ENCODE data around the gene STEAP3.

STEAP3 gene

GRCh38 chr2:119223521-119224390 is at the start of gene STEAP3:
Gene STEAP3, plus strand, starts transcription at chr2:119223834. Its CDS starts 7,179 bp downstream, at chr2:119231013.
- DNase-seq, result no peak

- peak; percentile 12 to 59 (median 30) for DNase-seq
Measured at GRCh38 chr2:119174216-119174992, 49.2 kb upstream of the STEAP3 start.

- DNase-seq, result no peak
Measured at GRCh38 chr2:119174993-119175347, 48.7 kb upstream of the STEAP3 start.

GRCh38 chr2:119175517-119175916 is 48.1 kb upstream of the STEAP3 start:
- no peak for DNase-seq

GRCh38 chr2:119177171-119177837 is 46.3 kb upstream of the STEAP3 start:
- DNase-seq, result no peak

GRCh38 chr2:119177838-119178190 is 45.8 kb upstream of the STEAP3 start:
- no peak for DNase-seq

GRCh38 chr2:119178776-119179175 is 44.9 kb upstream of the STEAP3 start:
- DNase-seq, result no peak

GRCh38 chr2:119179202-119179601 is 44.4 kb upstream of the STEAP3 start:
- no peak for DNase-seq

GRCh38 chr2:119179991-119180390 is 43.6 kb upstream of the STEAP3 start:
- DNase-seq, result no peak

GRCh38 chr2:119180892-119181291 is 42.7 kb upstream of the STEAP3 start:
- DNase-seq, result no peak

- DNase-seq, result no peak
Measured at GRCh38 chr2:119181391-119181790, 42.2 kb upstream of the STEAP3 start.

- DNase-seq, result no peak
Measured at GRCh38 chr2:119181791-119182445, 41.7 kb upstream of the STEAP3 start.

- no peak for DNase-seq
Measured at GRCh38 chr2:119184512-119184911, 39.1 kb upstream of the STEAP3 start.

GRCh38 chr2:119190321-119191111 is 33.1 kb upstream of the STEAP3 start:
- DNase-seq, result no peak

- no peak for DNase-seq
Measured at GRCh38 chr2:119192893-119193292, 30.7 kb upstream of the STEAP3 start.

- DNase-seq, result no peak
Measured at GRCh38 chr2:119195001-119195400, 28.6 kb upstream of the STEAP3 start.

GRCh38 chr2:119195887-119196286 is 27.7 kb upstream of the STEAP3 start:
- no peak for DNase-seq

GRCh38 chr2:119196301-119197125 is 27.1 kb upstream of the STEAP3 start:
- DNase-seq, result no peak

- no peak for DNase-seq
Measured at GRCh38 chr2:119197126-119197405, 26.6 kb upstream of the STEAP3 start.

GRCh38 chr2:119197529-119198239 is 25.9 kb upstream of the STEAP3 start:
- no peak for DNase-seq
